IMR-90 (cell line): ENCODE data around the gene NKAIN2. TPM values are rescaled to one million over a fixed set of nuclear protein-coding genes. Genes with fewer than 3 reads are reported as not detected.

Source experiments
- ATAC-seq: fragments of 200-7000 bp; cut with Tn5 transposase; 2 replicates; pipeline ENCODE4 v1.9.1; 2020; ENCODE audit warnings: low read depth, mild to moderate bottlenecking, moderate library complexity
- BruUV-seq: library from RNA; stranded (reverse); fragments of 400-500 nt; replicated peaks from 2 replicates; lab custom pipeline; 2021; lab: Mats Ljungman, UMichigan
- CTCF ChIA-PET: fragments of 300-600 bp; formaldehyde crosslinking; extraction: SDS; loops from one replicate; lab custom pipeline; 2021; ENCODE audit warnings: antibody characterized with exemption; lab: Yijun Ruan, JAX
- POLR2A ChIA-PET: fragments of 300-600 bp; sonication (Branson Sonifier 250); formaldehyde crosslinking; loops from one replicate; lab custom pipeline; 2022; ENCODE audit warnings: antibody characterized with exemption; ENCODE audit not compliant: unreplicated experiment; lab: Charles Lee
- DNase-seq: peaks from one replicate; pipeline ENCODE4 v3.0.0; 2013
- H2AFZ ChIP-seq: replicated peaks from 2 replicates; pipeline ENCODE3; 2013; ENCODE audit warnings: low read length, mild to moderate bottlenecking; ENCODE audit not compliant: poor library complexity
- H2AK5ac ChIP-seq: 2 replicates; pipeline ENCODE4 v1.6.1; 2013; ENCODE audit warnings: low read depth, low read length, inconsistent platforms
- H2AK9ac ChIP-seq: replicated peaks from 2 replicates; pipeline ENCODE3; 2013; ENCODE audit warnings: mild to moderate bottlenecking, low read depth, low read length, moderate library complexity; ENCODE audit not compliant: poor library complexity
- H2BK120ac ChIP-seq: 2 replicates; pipeline ENCODE4 v1.6.1; 2013; ENCODE audit warnings: low read depth, low read length, inconsistent platforms
- H2BK15ac ChIP-seq: 3 replicates; pipeline ENCODE4 v1.6.1; 2013; ENCODE audit warnings: low read depth, low read length, inconsistent platforms
- H2BK20ac ChIP-seq: 2 replicates; pipeline ENCODE4 v1.6.1; 2013; ENCODE audit warnings: low read depth, mild to moderate bottlenecking, inconsistent platforms, low read length, moderate library complexity
- H2BK5ac ChIP-seq: 2 replicates; pipeline ENCODE4 v1.6.1; 2013; ENCODE audit warnings: mild to moderate bottlenecking, low read depth, low read length, inconsistent platforms; ENCODE audit not compliant: poor library complexity, severe bottlenecking
- H3K14ac ChIP-seq: replicated peaks from 2 replicates; pipeline ENCODE4 v1.6.1; 2013; ENCODE audit warnings: low read depth, low read length, inconsistent platforms
- H3K18ac ChIP-seq: 2 replicates; pipeline ENCODE4 v1.6.1; 2013; ENCODE audit warnings: low read depth, low read length, control low read depth
- H3K23ac ChIP-seq: 2 replicates; pipeline ENCODE4 v1.6.1; 2013; ENCODE audit warnings: low read depth, low read length, inconsistent platforms
- H3K27ac ChIP-seq: 2 replicates; pipeline ENCODE4 v1.5.1; 2013; ENCODE audit warnings: mild to moderate bottlenecking, control low read depth, low read length; ENCODE audit not compliant: insufficient read depth
- H3K27me3 ChIP-seq: 2 replicates; pipeline ENCODE4 v1.6.1; 2013; ENCODE audit warnings: low read length; ENCODE audit not compliant: control insufficient read depth, insufficient read depth
- H3K36me3 ChIP-seq: 2 replicates; pipeline ENCODE4 v1.6.1; 2013; ENCODE audit warnings: low read length, mixed read lengths; ENCODE audit not compliant: control insufficient read depth, insufficient read depth
- H3K4ac ChIP-seq: 2 replicates; pipeline ENCODE4 v1.6.1; 2013; ENCODE audit warnings: low read depth, low read length, inconsistent platforms
- H3K4me1 ChIP-seq: 2 replicates; pipeline ENCODE4 v1.6.1; 2013; ENCODE audit warnings: low read length, mixed read lengths; ENCODE audit not compliant: control insufficient read depth, insufficient read depth
- H3K4me2 ChIP-seq: 2 replicates; pipeline ENCODE4 v1.6.1; 2013; ENCODE audit warnings: low read depth, mild to moderate bottlenecking, control low read depth, low read length, moderate library complexity
- H3K4me3 ChIP-seq: 2 replicates; pipeline ENCODE4 v1.5.1; 2013; ENCODE audit warnings: low read depth, mild to moderate bottlenecking, control low read depth, low read length, moderate library complexity; ENCODE audit not compliant: insufficient read depth
- H3K56ac ChIP-seq: 2 replicates; pipeline ENCODE4 v1.6.1; 2013; ENCODE audit warnings: low read length, inconsistent platforms; ENCODE audit not compliant: insufficient read depth; ENCODE audit errors: extremely low read depth
- H3K79me1 ChIP-seq, 2 experiments: 2 replicates each; pipeline ENCODE4 v1.6.1; 2013; ENCODE audit warnings: low read length in 2 of 2, inconsistent platforms in 1 of 2, low read depth in 1 of 2
- H3K9ac ChIP-seq: 2 replicates; pipeline ENCODE4 v1.6.1; 2013; ENCODE audit warnings: low read depth, low read length, control low read depth
- H3K9me1 ChIP-seq: 2 replicates; pipeline ENCODE4 v1.6.1; 2013; ENCODE audit warnings: low read length, inconsistent platforms; ENCODE audit not compliant: insufficient read depth
- H3K9me3 ChIP-seq: 2 replicates; pipeline ENCODE4 v1.6.1; 2013; ENCODE audit warnings: low read length; ENCODE audit not compliant: control insufficient read depth, insufficient read depth
- H4K20me1 ChIP-seq: 2 replicates; pipeline ENCODE4 v1.6.1; 2013; ENCODE audit warnings: low read length, inconsistent platforms; ENCODE audit not compliant: insufficient read depth
- H4K5ac ChIP-seq: 2 replicates; pipeline ENCODE4 v1.6.1; 2013; ENCODE audit warnings: mild to moderate bottlenecking, low read depth, low read length, control low read depth
- H4K8ac ChIP-seq, 2 experiments: 2 replicates each; pipeline ENCODE4 v1.6.1; 2013; ENCODE audit warnings: low read depth in 2 of 2, low read length in 2 of 2, control low read depth in 1 of 2, inconsistent platforms in 1 of 2
- H4K91ac ChIP-seq: 2 replicates; pipeline ENCODE4 v1.6.1; 2013; ENCODE audit warnings: low read depth, low read length, inconsistent platforms; ENCODE audit not compliant: insufficient read depth
- BHLHE40 ChIP-seq: fragments of 150-350 bp; IDR thresholded peaks from 2 replicates; pipeline ENCODE4 v1.6.1; 2016; ENCODE audit warnings: mild to moderate bottlenecking, low read depth, low read length
- CHD1 ChIP-seq: IDR thresholded peaks from 2 replicates; pipeline ENCODE4 v1.6.1; 2012; ENCODE audit warnings: low read depth, low read length, improper control_type of control experiment
- FOS ChIP-seq: fragments of 150-350 bp; IDR thresholded peaks from 2 replicates; pipeline ENCODE4 v1.6.1; 2016; ENCODE audit warnings: low read depth, low read length
- MAZ ChIP-seq: IDR thresholded peaks from 2 replicates; pipeline ENCODE4 v1.6.1; 2012; ENCODE audit warnings: low read depth, mild to moderate bottlenecking, low read length, improper control_type of control experiment, moderate library complexity, borderline replicate concordance
- MXI1 ChIP-seq: IDR thresholded peaks from 2 replicates; pipeline ENCODE4 v1.6.1; 2012; ENCODE audit warnings: low read depth, mild to moderate bottlenecking, low read length, moderate library complexity, borderline replicate concordance
- NFE2L2 ChIP-seq: fragments of 150-350 bp; IDR thresholded peaks from 2 replicates; pipeline ENCODE4 v1.6.1; 2016; ENCODE audit warnings: low read depth, mild to moderate bottlenecking, low read length
- POLR2A ChIP-seq: IDR thresholded peaks from 2 replicates; pipeline ENCODE4 v1.6.1; 2012; ENCODE audit warnings: mild to moderate bottlenecking, low read depth, low read length
- RAD21 ChIP-seq: IDR thresholded peaks from 2 replicates; pipeline ENCODE4 v1.6.1; 2012; ENCODE audit warnings: low read length, improper control_type of control experiment
- RFX5 ChIP-seq: IDR thresholded peaks from 2 replicates; pipeline ENCODE4 v1.8.0; 2012; ENCODE audit warnings: low read depth, mild to moderate bottlenecking, low read length, moderate library complexity
- SMC3 ChIP-seq: fragments of 150-350 bp; IDR thresholded peaks from 2 replicates; pipeline ENCODE4 v1.6.1; 2016; ENCODE audit warnings: low read depth, mild to moderate bottlenecking, antibody characterized with exemption, low read length, moderate library complexity
- WGBS, 2 experiments: methylation state at CpG; one replicate each; pipeline versions ENCODE4 v1.1.5 to v1.1.7; 2013; ENCODE audit warnings: missing lambda C conversion rate in 2 of 2; ENCODE audit not compliant: insufficient read length in 1 of 2; ENCODE audit errors: extremely low coverage in 2 of 2; 5-methylcytosine and 5-hydroxymethylcytosine counted together
- dilution Hi-C: fragments of 300-500 bp; cut with HindIII; formaldehyde crosslinking; loops from one replicate; pipeline ENCODE4 v1.14.3; 2018; ENCODE audit warnings: low sequenced_read_pairs; ENCODE audit not compliant: unreplicated experiment
- in situ Hi-C: fragments of 300-500 bp; cut with MboI; formaldehyde crosslinking; loops from 3 replicates; pipeline ENCODE4 v1.14.3; 2019; ENCODE audit warnings: low sequenced_read_pairs, inconsistent platforms, mixed read lengths
- intact Hi-C: fragments of 100-400 bp; cut with micrococcal nuclease; formaldehyde crosslinking; loops from 2 replicates; pipeline ENCODE4 v1.10.0; 2022
- polyA plus RNA-seq, 3 experiments: library from polyadenylated mRNA; depleted of rRNA; stranded (reverse); fragments of >200 nt; gene quantifications; 2 replicates each; pipeline ENCODE4 v1.2.3, GENCODE V29; 2012; ENCODE audit warnings: low replicate concordance in 1 of 3
- total RNA-seq: library from RNA; depleted of rRNA; stranded (reverse); fragments of >200 nt; gene quantifications from 2 replicates; pipeline ENCODE4 v1.2.3, GENCODE V29; 2012
- TF ChIP-seq, protein P1 (sequence below): fragments of 150-350 bp; IDR thresholded peaks from 2 replicates; pipeline ENCODE4 v1.6.1; 2016; ENCODE audit warnings: low read depth, mild to moderate bottlenecking, low read length, moderate library complexity, borderline replicate concordance
- TF ChIP-seq, protein P2 (sequence below): conservative IDR thresholded peaks from 2 replicates; pipeline ENCODE4 v1.5.1; 2012; ENCODE audit warnings: mild to moderate bottlenecking, low read depth, low read length, improper control_type of control experiment

Gene NKAIN2
- total and polyA plus RNA-seq, 2 of the 4 experiments (the other 2 are of a cell fraction), result not detected

DNA sequence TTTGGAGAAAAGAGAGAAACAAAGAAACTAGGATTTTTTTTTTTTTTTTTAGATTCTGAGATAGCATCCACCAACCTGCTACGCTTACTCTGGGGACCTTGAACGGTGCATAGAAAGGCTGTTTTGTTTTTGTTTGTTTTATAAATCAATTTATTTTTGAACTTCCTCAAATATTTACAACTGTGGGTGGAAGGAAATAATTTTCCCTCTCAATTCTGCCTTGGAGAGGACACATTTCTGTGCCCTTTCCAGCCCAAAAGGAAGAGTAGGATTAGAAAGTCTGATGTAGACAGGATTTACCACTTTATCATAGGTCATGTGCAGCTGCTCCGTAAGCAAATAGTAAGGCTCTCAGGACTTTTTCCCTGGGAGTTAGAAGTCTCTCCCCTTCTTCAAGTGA is 190.5 kb downstream of the NKAIN2 start:
- CTCF ChIA-PET, result no interaction called here
- Histone ChIP-seq H3K9me3 (no peaks in the 10 kb centered on the region), H3K23ac (no peak overlapping the region), H2BK120ac (no peak overlapping the region), H2AK9ac (no peak overlapping the region), H2BK15ac (no peak overlapping the region), H3K79me1 (no peaks in the 10 kb centered on the region), H4K20me1 (no peaks in the 10 kb centered on the region), H3K14ac (no peak overlapping the region), H3K4me1 (no peaks in the 10 kb centered on the region), H2AK5ac (no peak overlapping the region), H2BK20ac (no peak overlapping the region), H4K8ac (no peak overlapping the region), H2AFZ (no peak overlapping the region), H3K56ac (no peak overlapping the region), H3K9ac (no peak overlapping the region), H2BK5ac (no peak overlapping the region), H3K4me3 (no peak overlapping the region), H4K91ac (no peak overlapping the region), H3K27me3 (no peaks in the 10 kb centered on the region), H4K5ac (no peak overlapping the region), H3K9me1 (no peaks in the 10 kb centered on the region), H3K4ac (no peak overlapping the region), H3K18ac (no peak overlapping the region), H3K4me2 (no peak overlapping the region), H3K36me3 (no peaks in the 10 kb centered on the region), H3K27ac (no peak overlapping the region)
- dilution Hi-C loops, result no loop called here
- ATAC-seq (no peak), DNase-seq (no peak)
- in situ Hi-C loops, result no loop called here
- TF ChIP-seq RFX5 (no peak), CHD1 (no peak), RAD21 (no peak), MXI1 (no peak), BHLHE40 (no peak), SMC3 (no peak), MAZ (no peak), FOS (no peak), NFE2L2 (no peak), POLR2A (no peak)
- TF ChIP-seq, protein P1, sequence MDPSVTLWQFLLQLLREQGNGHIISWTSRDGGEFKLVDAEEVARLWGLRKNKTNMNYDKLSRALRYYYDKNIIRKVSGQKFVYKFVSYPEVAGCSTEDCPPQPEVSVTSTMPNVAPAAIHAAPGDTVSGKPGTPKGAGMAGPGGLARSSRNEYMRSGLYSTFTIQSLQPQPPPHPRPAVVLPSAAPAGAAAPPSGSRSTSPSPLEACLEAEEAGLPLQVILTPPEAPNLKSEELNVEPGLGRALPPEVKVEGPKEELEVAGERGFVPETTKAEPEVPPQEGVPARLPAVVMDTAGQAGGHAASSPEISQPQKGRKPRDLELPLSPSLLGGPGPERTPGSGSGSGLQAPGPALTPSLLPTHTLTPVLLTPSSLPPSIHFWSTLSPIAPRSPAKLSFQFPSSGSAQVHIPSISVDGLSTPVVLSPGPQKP, result no peak
- TF ChIP-seq, protein P2, sequence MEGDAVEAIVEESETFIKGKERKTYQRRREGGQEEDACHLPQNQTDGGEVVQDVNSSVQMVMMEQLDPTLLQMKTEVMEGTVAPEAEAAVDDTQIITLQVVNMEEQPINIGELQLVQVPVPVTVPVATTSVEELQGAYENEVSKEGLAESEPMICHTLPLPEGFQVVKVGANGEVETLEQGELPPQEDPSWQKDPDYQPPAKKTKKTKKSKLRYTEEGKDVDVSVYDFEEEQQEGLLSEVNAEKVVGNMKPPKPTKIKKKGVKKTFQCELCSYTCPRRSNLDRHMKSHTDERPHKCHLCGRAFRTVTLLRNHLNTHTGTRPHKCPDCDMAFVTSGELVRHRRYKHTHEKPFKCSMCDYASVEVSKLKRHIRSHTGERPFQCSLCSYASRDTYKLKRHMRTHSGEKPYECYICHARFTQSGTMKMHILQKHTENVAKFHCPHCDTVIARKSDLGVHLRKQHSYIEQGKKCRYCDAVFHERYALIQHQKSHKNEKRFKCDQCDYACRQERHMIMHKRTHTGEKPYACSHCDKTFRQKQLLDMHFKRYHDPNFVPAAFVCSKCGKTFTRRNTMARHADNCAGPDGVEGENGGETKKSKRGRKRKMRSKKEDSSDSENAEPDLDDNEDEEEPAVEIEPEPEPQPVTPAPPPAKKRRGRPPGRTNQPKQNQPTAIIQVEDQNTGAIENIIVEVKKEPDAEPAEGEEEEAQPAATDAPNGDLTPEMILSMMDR, result no peak
- POLR2A ChIA-PET, result no interaction called here
- no CpG with 5 or more reads among the region's 3 CpGs for WGBS, 2 experiments
- BruUV-seq, result no TSS peak
- intact Hi-C loops, result no loop called here
